SK-N-SH (cell line): ENCODE data around the gene RHAG. TPM values are rescaled to one million over a fixed set of nuclear protein-coding genes. Genes with fewer than 3 reads are reported as not detected.

Experiments used
- CTCF ChIA-PET: fragments of 300-600, 350-600 bp; formaldehyde crosslinking; extraction: SDS; loops from one replicate; lab custom pipeline; 2021; lab: Yijun Ruan, JAX
- POLR2A ChIA-PET: fragments of 350-600 bp; sonication (Branson Sonifier 250); formaldehyde crosslinking; extraction: SDS; loops from one replicate; lab custom pipeline; 2020; ENCODE audit warnings: antibody characterized with exemption, inconsistent platforms; lab: Yijun Ruan, JAX
- DNase-seq: peaks from one replicate; pipeline ENCODE4 v3.0.0; 2012
- H2AFZ ChIP-seq: fragments of 200-600 bp; sonication (generic); 2 replicates; pipeline ENCODE4 v1.8.1; 2016; ENCODE audit warnings: antibody characterized with exemption, mild to moderate bottlenecking, low read depth
- H3F3A ChIP-seq: fragments of 200-600 bp; sonication (generic); replicated peaks from 2 replicates; pipeline ENCODE3; 2016; ENCODE audit warnings: antibody characterized with exemption, mild to moderate bottlenecking; ENCODE audit not compliant: insufficient read depth
- H3K27ac ChIP-seq, 2 experiments: fragments of 200-500 bp in 1 of 2; fragments of 200-600 bp in 1 of 2; sonication (Bioruptor generic) in 1 of 2; sonication (generic), shearing (Covaris generic) in 1 of 2; 2 replicates each; pipeline versions ENCODE4 v1.5.1 to v1.6.1; 2014 to 2016; ENCODE audit warnings: low read depth in 2 of 2, inconsistent platforms in 1 of 2, low read length in 1 of 2, mild to moderate bottlenecking in 1 of 2, mixed read lengths in 1 of 2
- H3K27me3 ChIP-seq: fragments of 200-600 bp; sonication (generic), shearing (Covaris generic); 2 replicates; pipeline ENCODE4 v1.6.1; 2016; ENCODE audit warnings: mixed run types; ENCODE audit not compliant: insufficient read depth
- H3K36me3 ChIP-seq, 2 experiments: fragments of 200-500 bp in 1 of 2; fragments of 200-600 bp in 1 of 2; sonication (Bioruptor generic) in 1 of 2; sonication (generic) in 1 of 2; replicated peaks in 1 of 2; 2 replicates each; pipeline versions ENCODE3 to v1.5.1; 2014 to 2016; ENCODE audit warnings: low read length in 1 of 2, mild to moderate bottlenecking in 1 of 2; ENCODE audit not compliant: insufficient read depth in 2 of 2, control insufficient read depth in 1 of 2
- H3K4me1 ChIP-seq, 2 experiments: fragments of 200-500 bp in 1 of 2; fragments of 200-600 bp in 1 of 2; sonication (Bioruptor generic) in 1 of 2; sonication (generic), shearing (Covaris generic) in 1 of 2; 2 replicates each; pipeline versions ENCODE4 v1.5.1 to v1.6.1; 2014 to 2016; ENCODE audit warnings: low read depth in 1 of 2, low read length in 1 of 2, mixed run types in 1 of 2; ENCODE audit not compliant: insufficient read depth in 2 of 2, control insufficient read depth in 1 of 2
- H3K4me2 ChIP-seq: fragments of 200-600 bp; sonication (generic), shearing (Covaris generic); 2 replicates; pipeline ENCODE4 v1.6.1; 2017; ENCODE audit warnings: mixed run types
- H3K4me3 ChIP-seq, 2 experiments: fragments of 200-500 bp in 1 of 2; fragments of 200-600 bp in 1 of 2; sonication (Bioruptor generic) in 1 of 2; sonication (generic), shearing (Covaris generic) in 1 of 2; 2 replicates each; pipeline versions ENCODE4 v1.5.1 to v1.8.1; 2014 to 2016; ENCODE audit warnings: low read depth in 2 of 2, inconsistent platforms in 1 of 2, low read length in 1 of 2, mild to moderate bottlenecking in 1 of 2, mixed read lengths in 1 of 2, moderate library complexity in 1 of 2
- H3K79me2 ChIP-seq: fragments of 200-600 bp; sonication (generic); 2 replicates; pipeline ENCODE4 v1.8.1; 2017; ENCODE audit warnings: mild to moderate bottlenecking; ENCODE audit not compliant: insufficient read depth
- H3K9ac ChIP-seq: fragments of 200-600 bp; sonication (generic); 2 replicates; pipeline ENCODE4 v1.6.1; 2017; ENCODE audit warnings: mixed run types
- H3K9me2 ChIP-seq: fragments of 200-600 bp; sonication (generic); 2 replicates; pipeline ENCODE4 v1.6.1; 2017; ENCODE audit warnings: mixed run types
- H3K9me3 ChIP-seq: fragments of 200-600 bp; sonication (generic); 2 replicates; pipeline ENCODE4 v1.6.1; 2017; ENCODE audit warnings: mixed run types, mild to moderate bottlenecking, moderate library complexity
- H4K20me1 ChIP-seq: fragments of 200-600 bp; sonication (generic); 2 replicates; pipeline ENCODE4 v1.6.1; 2017; ENCODE audit warnings: mild to moderate bottlenecking, mixed run types; ENCODE audit not compliant: insufficient read depth
- CHD2 ChIP-seq: fragments of 150-350 bp; IDR thresholded peaks from 2 replicates; pipeline ENCODE4 v1.6.1; 2018; ENCODE audit warnings: low read length; ENCODE audit not compliant: partially characterized antibody
- ELF1 ChIP-seq: IDR thresholded peaks from 2 replicates; pipeline ENCODE4 v1.4.0; 2012
- EZH2phosphoT487 ChIP-seq: fragments of 200-600 bp; sonication (generic); IDR thresholded peaks from 2 replicates; pipeline ENCODE4 v1.6.1; 2017; ENCODE audit warnings: low read depth, mixed run types, mild to moderate bottlenecking, antibody characterized with exemption, moderate library complexity, borderline replicate concordance
- FOSL2 ChIP-seq: IDR thresholded peaks from 2 replicates; pipeline ENCODE4 v1.4.0; 2012; ENCODE audit warnings: low read depth, mild to moderate bottlenecking, moderate library complexity, borderline replicate concordance
- GATA2 ChIP-seq: sonication (generic); formaldehyde crosslinking; IDR thresholded peaks from 2 replicates; pipeline ENCODE4 v1.5.0; 2020; ENCODE audit warnings: mild to moderate bottlenecking, missing genetic modification reagents
- MEF2A ChIP-seq: IDR thresholded peaks from 2 replicates; pipeline ENCODE4 v1.4.0; 2012; ENCODE audit warnings: low read depth, borderline replicate concordance
- NRF1 ChIP-seq: IDR thresholded peaks from 2 replicates; pipeline ENCODE4 v1.6.1; 2012; ENCODE audit warnings: low read depth, mild to moderate bottlenecking, low read length
- POLR2AphosphoS5 ChIP-seq: IDR thresholded peaks from 2 replicates; pipeline ENCODE4 v1.6.1; 2012; ENCODE audit warnings: low read depth, low read length
- RCOR1 ChIP-seq: fragments of 150-350 bp; IDR thresholded peaks from 2 replicates; pipeline ENCODE4 v1.6.1; 2017; ENCODE audit warnings: antibody characterized with exemption, low read length
- RXRA ChIP-seq: IDR thresholded peaks from 2 replicates; pipeline ENCODE4 v1.4.0; 2012; ENCODE audit warnings: low read depth, mild to moderate bottlenecking, borderline replicate concordance
- TAF1 ChIP-seq: IDR thresholded peaks from 2 replicates; pipeline ENCODE4 v1.6.1; 2012; ENCODE audit warnings: low read depth, mild to moderate bottlenecking, low read length, moderate library complexity, borderline replicate concordance
- TCF12 ChIP-seq: IDR thresholded peaks from 2 replicates; pipeline ENCODE4 v1.4.0; 2012
- TEAD4 ChIP-seq: IDR thresholded peaks from 2 replicates; pipeline ENCODE4 v1.4.0; 2012; ENCODE audit warnings: mild to moderate bottlenecking, borderline replicate concordance; ENCODE audit not compliant: insufficient read depth
- USF1 ChIP-seq: IDR thresholded peaks from 2 replicates; pipeline ENCODE4 v1.4.0; 2012; ENCODE audit warnings: low read depth, borderline replicate concordance
- YY1 ChIP-seq: IDR thresholded peaks from 2 replicates; pipeline ENCODE4 v1.4.0; 2012; ENCODE audit warnings: low read depth, mild to moderate bottlenecking
- polyA plus RNA-seq, 3 experiments: library from polyadenylated mRNA; depleted of rRNA; stranded (reverse); fragments of >200 nt; gene quantifications; 2 replicates each; pipeline ENCODE4 v1.2.3, GENCODE V29; 2012
- TF ChIP-seq, protein P1 (sequence below): IDR thresholded peaks from 2 replicates; pipeline ENCODE4; 2012
- TF ChIP-seq, protein P2 (sequence below): fragments of 150-350 bp; IDR thresholded peaks from 2 replicates; pipeline ENCODE4 v1.6.1; 2017; ENCODE audit warnings: antibody characterized with exemption, low read length, low read depth, borderline replicate concordance
- TF ChIP-seq, protein P3 (sequence below): fragments of 200-600 bp; sonication (generic); IDR thresholded peaks from 2 replicates; pipeline ENCODE4 v1.6.1; 2017; ENCODE audit warnings: antibody characterized with exemption, mild to moderate bottlenecking, moderate library complexity
- TF ChIP-seq, protein P4 (sequence below): fragments of 150-350 bp; IDR thresholded peaks from 2 replicates; pipeline ENCODE4 v1.6.1; 2016; ENCODE audit warnings: mild to moderate bottlenecking, low read depth, low read length

RHAG gene
- polyA plus RNA-seq, 1 of the 3 experiments (the other 2 are of a cell fraction) = not detected

DNA sequence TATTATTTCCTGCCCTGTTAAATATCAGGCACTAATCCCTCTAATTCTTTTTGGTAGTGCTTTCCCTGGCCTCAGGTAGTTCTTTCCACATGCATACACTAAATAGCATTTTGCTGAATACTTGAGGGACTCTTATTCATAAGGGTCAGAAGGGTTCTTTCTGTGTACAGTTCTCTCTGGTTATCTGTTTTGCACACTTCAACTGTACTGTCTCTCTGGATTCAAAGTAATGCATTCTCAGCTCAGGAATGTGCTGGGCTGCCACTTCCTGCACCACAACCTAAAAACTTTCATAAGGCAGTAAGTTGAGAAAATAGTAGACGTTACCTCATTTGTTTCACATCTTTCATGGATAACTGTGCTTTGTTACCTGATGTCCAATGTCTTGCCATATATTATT lies 54.1 kb downstream of the RHAG start (continued):
- TF ChIP-seq POLR2AphosphoS5 = no peak
- no peak for TF ChIP-seq YY1
- TF ChIP-seq, protein P1, sequence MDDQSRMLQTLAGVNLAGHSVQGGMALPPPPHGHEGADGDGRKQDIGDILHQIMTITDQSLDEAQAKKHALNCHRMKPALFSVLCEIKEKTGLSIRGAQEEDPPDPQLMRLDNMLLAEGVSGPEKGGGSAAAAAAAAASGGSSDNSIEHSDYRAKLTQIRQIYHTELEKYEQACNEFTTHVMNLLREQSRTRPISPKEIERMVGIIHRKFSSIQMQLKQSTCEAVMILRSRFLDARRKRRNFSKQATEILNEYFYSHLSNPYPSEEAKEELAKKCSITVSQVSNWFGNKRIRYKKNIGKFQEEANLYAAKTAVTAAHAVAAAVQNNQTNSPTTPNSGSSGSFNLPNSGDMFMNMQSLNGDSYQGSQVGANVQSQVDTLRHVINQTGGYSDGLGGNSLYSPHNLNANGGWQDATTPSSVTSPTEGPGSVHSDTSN = no peak
- no peak for TF ChIP-seq RXRA
- no peak for TF ChIP-seq EZH2phosphoT487
- no peak for TF ChIP-seq USF1
- no peak for TF ChIP-seq TCF12
- no peak for TF ChIP-seq CHD2
- TF ChIP-seq MEF2A = no peak
- TF ChIP-seq ELF1 = no peak
- TF ChIP-seq, protein P2, sequence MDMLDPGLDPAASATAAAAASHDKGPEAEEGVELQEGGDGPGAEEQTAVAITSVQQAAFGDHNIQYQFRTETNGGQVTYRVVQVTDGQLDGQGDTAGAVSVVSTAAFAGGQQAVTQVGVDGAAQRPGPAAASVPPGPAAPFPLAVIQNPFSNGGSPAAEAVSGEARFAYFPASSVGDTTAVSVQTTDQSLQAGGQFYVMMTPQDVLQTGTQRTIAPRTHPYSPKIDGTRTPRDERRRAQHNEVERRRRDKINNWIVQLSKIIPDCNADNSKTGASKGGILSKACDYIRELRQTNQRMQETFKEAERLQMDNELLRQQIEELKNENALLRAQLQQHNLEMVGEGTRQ = no peak
- no peak for TF ChIP-seq TAF1

DNA sequence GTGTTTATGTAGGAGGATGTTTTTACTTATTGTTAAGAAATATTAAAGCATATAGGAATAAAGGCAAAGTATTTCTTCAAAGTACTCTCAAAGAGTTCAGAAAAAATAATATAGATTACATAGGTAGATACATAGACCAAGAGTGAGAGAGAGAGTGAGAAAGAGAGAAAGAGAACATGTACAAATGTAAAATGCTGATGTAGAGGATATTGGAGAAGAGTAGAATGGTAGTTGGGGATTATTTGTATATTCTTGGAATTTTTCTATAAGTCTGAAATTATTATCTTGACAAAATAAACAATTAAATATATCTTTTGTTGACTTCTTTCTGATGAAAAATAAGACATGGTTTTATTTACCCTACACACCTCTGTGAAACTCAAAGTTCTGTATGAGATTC lies 57.0 kb downstream of the RHAG start:
- H3F3A ChIP-seq = no peaks in the 10 kb centered on the region
- no peaks in the 10 kb centered on the region for H3K79me2 ChIP-seq
- H3K9me3 ChIP-seq = no peaks in the 10 kb centered on the region
- no peak overlapping the region for H3K4me2 ChIP-seq
- POLR2A ChIA-PET = no interaction called here
- no peak for DNase-seq
- H4K20me1 ChIP-seq = no peaks in the 10 kb centered on the region
- CTCF ChIA-PET = no interaction called here
- H3K27me3 ChIP-seq = no peaks in the 10 kb centered on the region
- H3K9ac ChIP-seq = no peak overlapping the region
- H2AFZ ChIP-seq = no peak overlapping the region
- no peaks in the 10 kb centered on the region for H3K9me2 ChIP-seq
- H3K36me3 ChIP-seq = no peaks in the 10 kb centered on the region
- H3K27ac ChIP-seq = no peak overlapping the region
- H3K4me3 ChIP-seq = no peak overlapping the region
- no peaks in the 10 kb centered on the region for H3K4me1 ChIP-seq
- TF ChIP-seq, protein P3, sequence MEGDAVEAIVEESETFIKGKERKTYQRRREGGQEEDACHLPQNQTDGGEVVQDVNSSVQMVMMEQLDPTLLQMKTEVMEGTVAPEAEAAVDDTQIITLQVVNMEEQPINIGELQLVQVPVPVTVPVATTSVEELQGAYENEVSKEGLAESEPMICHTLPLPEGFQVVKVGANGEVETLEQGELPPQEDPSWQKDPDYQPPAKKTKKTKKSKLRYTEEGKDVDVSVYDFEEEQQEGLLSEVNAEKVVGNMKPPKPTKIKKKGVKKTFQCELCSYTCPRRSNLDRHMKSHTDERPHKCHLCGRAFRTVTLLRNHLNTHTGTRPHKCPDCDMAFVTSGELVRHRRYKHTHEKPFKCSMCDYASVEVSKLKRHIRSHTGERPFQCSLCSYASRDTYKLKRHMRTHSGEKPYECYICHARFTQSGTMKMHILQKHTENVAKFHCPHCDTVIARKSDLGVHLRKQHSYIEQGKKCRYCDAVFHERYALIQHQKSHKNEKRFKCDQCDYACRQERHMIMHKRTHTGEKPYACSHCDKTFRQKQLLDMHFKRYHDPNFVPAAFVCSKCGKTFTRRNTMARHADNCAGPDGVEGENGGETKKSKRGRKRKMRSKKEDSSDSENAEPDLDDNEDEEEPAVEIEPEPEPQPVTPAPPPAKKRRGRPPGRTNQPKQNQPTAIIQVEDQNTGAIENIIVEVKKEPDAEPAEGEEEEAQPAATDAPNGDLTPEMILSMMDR = no peak
- TF ChIP-seq, protein P4, sequence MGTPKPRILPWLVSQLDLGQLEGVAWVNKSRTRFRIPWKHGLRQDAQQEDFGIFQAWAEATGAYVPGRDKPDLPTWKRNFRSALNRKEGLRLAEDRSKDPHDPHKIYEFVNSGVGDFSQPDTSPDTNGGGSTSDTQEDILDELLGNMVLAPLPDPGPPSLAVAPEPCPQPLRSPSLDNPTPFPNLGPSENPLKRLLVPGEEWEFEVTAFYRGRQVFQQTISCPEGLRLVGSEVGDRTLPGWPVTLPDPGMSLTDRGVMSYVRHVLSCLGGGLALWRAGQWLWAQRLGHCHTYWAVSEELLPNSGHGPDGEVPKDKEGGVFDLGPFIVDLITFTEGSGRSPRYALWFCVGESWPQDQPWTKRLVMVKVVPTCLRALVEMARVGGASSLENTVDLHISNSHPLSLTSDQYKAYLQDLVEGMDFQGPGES = no peak
- TF ChIP-seq, protein P1 = no peak
- no peak for TF ChIP-seq RXRA
- no peak for TF ChIP-seq FOSL2
- no peak for TF ChIP-seq GATA2 (CRISPR knock-in tag)
- TF ChIP-seq MEF2A = no peak
- no peak for TF ChIP-seq RCOR1
- TF ChIP-seq NRF1 = no peak
- TF ChIP-seq TEAD4 = no peak
